MM.1S (cell line): ENCODE measurements around the gene SMR3B.

Experiments used
- DNase-seq: peaks from one replicate; pipeline ENCODE4 v3.0.0-alpha.2; 2015
- H2AFZ ChIP-seq: fragments of 300-600 bp; sonication (generic); 2 replicates; pipeline ENCODE4 v1.6.0; 2016; ENCODE audit warnings: antibody characterized with exemption, low read length
- H3F3A ChIP-seq: fragments of 300-600 bp; sonication (generic); 2 replicates; pipeline ENCODE4 v1.6.1; 2016; ENCODE audit warnings: mild to moderate bottlenecking, antibody characterized with exemption, low read length, moderate library complexity, mixed read lengths; ENCODE audit not compliant: insufficient read depth
- H3K27ac ChIP-seq: fragments of 300-600 bp; sonication (generic); 2 replicates; pipeline ENCODE4 v1.5.1; 2016; ENCODE audit warnings: mild to moderate bottlenecking, low read length
- H3K27me3 ChIP-seq: fragments of 300-600 bp; sonication (generic); replicated peaks from 2 replicates; pipeline ENCODE4 v1.6.0; 2016; ENCODE audit warnings: low read length; ENCODE audit not compliant: insufficient read depth
- H3K36me3 ChIP-seq: fragments of 300-600 bp; sonication (generic); replicated peaks from 2 replicates; pipeline ENCODE4 v1.6.1; 2016; ENCODE audit warnings: mild to moderate bottlenecking, low read length, mixed read lengths; ENCODE audit not compliant: insufficient read depth
- H3K4me1 ChIP-seq: fragments of 300-600 bp; sonication (generic); 2 replicates; pipeline ENCODE4 v1.6.1; 2016; ENCODE audit warnings: low read length, mixed read lengths
- H3K4me2 ChIP-seq: fragments of 300-600 bp; sonication (generic); 2 replicates; pipeline ENCODE4 v1.6.0; 2016; ENCODE audit warnings: low read depth, low read length
- H3K4me3 ChIP-seq: fragments of 300-600 bp; sonication (generic); 2 replicates; pipeline ENCODE4 v1.5.1; 2016; ENCODE audit warnings: low read length, mixed read lengths
- H3K79me2 ChIP-seq: fragments of 300-600 bp; sonication (generic); 2 replicates; pipeline ENCODE4 v1.6.1; 2016; ENCODE audit warnings: mixed run types, low read length, mixed read lengths
- H3K9ac ChIP-seq: fragments of 300-600 bp; sonication (generic); 2 replicates; pipeline ENCODE4 v1.6.1; 2016; ENCODE audit warnings: low read length, mixed read lengths
- H3K9me2 ChIP-seq: fragments of 300-600 bp; sonication (generic); replicated peaks from 2 replicates; pipeline ENCODE4 v1.6.1; 2016; ENCODE audit warnings: mild to moderate bottlenecking, low read length, mixed read lengths; ENCODE audit not compliant: insufficient read depth
- H3K9me3 ChIP-seq: fragments of 300-600 bp; sonication (generic); replicated peaks from 2 replicates; pipeline ENCODE4 v1.6.1; 2016; ENCODE audit warnings: mild to moderate bottlenecking, low read length, mixed read lengths; ENCODE audit not compliant: insufficient read depth
- H4K20me1 ChIP-seq: fragments of 300-600 bp; sonication (generic); 2 replicates; pipeline ENCODE4 v1.6.1; 2016; ENCODE audit warnings: mild to moderate bottlenecking, low read length, moderate library complexity, mixed read lengths; ENCODE audit not compliant: insufficient read depth
- EZH2 ChIP-seq: fragments of 300-600 bp; sonication (generic); optimal IDR thresholded peaks from 2 replicates; pipeline ENCODE3; 2017; ENCODE audit warnings: low read depth, mild to moderate bottlenecking, antibody characterized with exemption, low read length, mixed read lengths
- EZH2phosphoT487 ChIP-seq: fragments of 300-600 bp; sonication (generic); IDR thresholded peaks from 2 replicates; pipeline ENCODE4 v1.6.1; 2018; ENCODE audit warnings: antibody characterized with exemption, low read length
- TF ChIP-seq, protein P1 (sequence below): fragments of 300-600 bp; sonication (generic); IDR thresholded peaks from 2 replicates; pipeline ENCODE4 v1.5.1; 2016; ENCODE audit warnings: antibody characterized with exemption, low read length, mixed read lengths

The SMR3B gene

DNA sequence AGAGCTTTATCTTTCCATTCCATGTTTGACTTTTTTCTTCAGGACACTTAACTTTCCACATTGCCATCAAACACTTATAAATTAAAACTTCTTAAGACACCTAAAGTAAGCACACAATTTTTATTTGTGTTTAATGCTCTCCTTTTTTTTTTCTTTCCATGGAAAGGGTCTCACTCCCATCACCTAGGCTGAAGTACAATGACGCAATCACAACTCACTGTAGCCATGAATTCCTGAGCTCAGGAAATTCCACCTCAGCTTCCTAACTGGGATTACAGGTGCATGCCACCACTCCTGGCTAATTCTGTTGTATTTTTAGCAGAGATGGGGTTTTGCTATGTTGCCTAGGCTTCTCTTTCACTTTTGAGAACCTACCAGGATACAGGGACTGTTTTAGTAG lies 15.1 kb upstream of the SMR3B start:
- H2AFZ ChIP-seq: no peak overlapping the region
- no peaks in the 10 kb centered on the region for H3K9me2 ChIP-seq
- no peak for TF ChIP-seq EZH2phosphoT487
- no peak for TF ChIP-seq EZH2
- TF ChIP-seq, protein P1, sequence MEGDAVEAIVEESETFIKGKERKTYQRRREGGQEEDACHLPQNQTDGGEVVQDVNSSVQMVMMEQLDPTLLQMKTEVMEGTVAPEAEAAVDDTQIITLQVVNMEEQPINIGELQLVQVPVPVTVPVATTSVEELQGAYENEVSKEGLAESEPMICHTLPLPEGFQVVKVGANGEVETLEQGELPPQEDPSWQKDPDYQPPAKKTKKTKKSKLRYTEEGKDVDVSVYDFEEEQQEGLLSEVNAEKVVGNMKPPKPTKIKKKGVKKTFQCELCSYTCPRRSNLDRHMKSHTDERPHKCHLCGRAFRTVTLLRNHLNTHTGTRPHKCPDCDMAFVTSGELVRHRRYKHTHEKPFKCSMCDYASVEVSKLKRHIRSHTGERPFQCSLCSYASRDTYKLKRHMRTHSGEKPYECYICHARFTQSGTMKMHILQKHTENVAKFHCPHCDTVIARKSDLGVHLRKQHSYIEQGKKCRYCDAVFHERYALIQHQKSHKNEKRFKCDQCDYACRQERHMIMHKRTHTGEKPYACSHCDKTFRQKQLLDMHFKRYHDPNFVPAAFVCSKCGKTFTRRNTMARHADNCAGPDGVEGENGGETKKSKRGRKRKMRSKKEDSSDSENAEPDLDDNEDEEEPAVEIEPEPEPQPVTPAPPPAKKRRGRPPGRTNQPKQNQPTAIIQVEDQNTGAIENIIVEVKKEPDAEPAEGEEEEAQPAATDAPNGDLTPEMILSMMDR: no peak
- no peak overlapping the region for H3K4me3 ChIP-seq
- no peaks in the 10 kb centered on the region for H3K4me1 ChIP-seq
- no peak overlapping the region for H3K9ac ChIP-seq
- no peaks in the 10 kb centered on the region for H3F3A ChIP-seq
- H3K36me3 ChIP-seq: no peaks in the 10 kb centered on the region
- H3K79me2 ChIP-seq: no peaks in the 10 kb centered on the region
- no peaks in the 10 kb centered on the region for H3K27me3 ChIP-seq
- H4K20me1 ChIP-seq: no peaks in the 10 kb centered on the region
- H3K4me2 ChIP-seq: no peak overlapping the region
- no peak overlapping the region for H3K27ac ChIP-seq
- DNase-seq: no peak
- H3K9me3 ChIP-seq: no peaks in the 10 kb centered on the region

DNA sequence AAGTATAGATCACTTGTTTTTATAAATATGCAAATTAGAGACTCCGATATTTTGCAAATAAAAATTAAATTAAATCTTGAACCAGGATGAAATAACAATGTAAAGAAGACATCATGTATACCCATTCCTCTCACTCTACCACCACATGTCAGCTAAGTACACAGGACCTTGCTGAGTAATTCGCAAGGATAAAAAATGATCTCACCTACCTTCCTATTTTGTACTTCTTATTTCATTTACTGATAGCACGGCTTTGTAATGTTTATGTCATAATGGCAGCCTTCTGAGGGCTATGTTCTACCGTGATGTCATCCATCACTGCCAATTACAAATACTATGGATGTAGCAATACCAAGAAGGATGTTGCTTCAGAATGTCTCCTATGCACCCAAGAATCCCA lies 10.9 kb upstream of the SMR3B start:
- Histone ChIP-seq H3K79me2 (no peaks in the 10 kb centered on the region), H3K36me3 (no peaks in the 10 kb centered on the region), H3K27me3 (no peaks in the 10 kb centered on the region), H3K9me2 (no peaks in the 10 kb centered on the region), H3K4me2 (no peak overlapping the region), H3F3A (no peaks in the 10 kb centered on the region), H2AFZ (no peak overlapping the region), H3K27ac (no peak overlapping the region), H4K20me1 (no peaks in the 10 kb centered on the region), H3K4me1 (no peaks in the 10 kb centered on the region), H3K9ac (no peak overlapping the region), H3K4me3 (no peak overlapping the region), H3K9me3 (no peaks in the 10 kb centered on the region)
- DNase-seq: no peak
- TF ChIP-seq EZH2phosphoT487: no peak
- TF ChIP-seq, protein P1: no peak
- no peak for TF ChIP-seq EZH2

DNA sequence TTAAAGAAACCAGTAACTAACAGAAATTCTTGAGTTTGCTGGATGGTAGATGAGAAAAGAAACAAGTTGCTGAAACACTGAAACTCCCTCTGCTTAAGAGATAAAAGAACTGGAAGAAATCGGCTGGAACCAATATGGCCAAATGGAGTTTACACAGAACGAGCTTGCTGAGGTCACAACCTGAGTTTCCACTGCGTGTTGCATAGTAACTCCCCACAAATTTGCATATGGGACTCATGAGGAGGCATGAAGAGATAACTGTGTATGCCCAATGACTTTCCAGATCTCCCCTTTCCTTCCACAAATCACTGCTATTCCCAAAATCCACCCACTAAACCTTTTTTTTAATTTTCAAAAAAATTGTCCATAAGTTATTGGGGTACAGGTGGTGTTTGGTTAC lies 10.2 kb upstream of the SMR3B start:
- no peak overlapping the region for H3K9ac ChIP-seq
- no peak overlapping the region for H2AFZ ChIP-seq
- H3K9me3 ChIP-seq: no peaks in the 10 kb centered on the region
- no peaks in the 10 kb centered on the region for H4K20me1 ChIP-seq
- H3K4me3 ChIP-seq: no peak overlapping the region
- no peaks in the 10 kb centered on the region for H3K79me2 ChIP-seq
- no peak for DNase-seq
- no peaks in the 10 kb centered on the region for H3K36me3 ChIP-seq
- H3F3A ChIP-seq: no peaks in the 10 kb centered on the region
- H3K9me2 ChIP-seq: no peaks in the 10 kb centered on the region
- no peak overlapping the region for H3K4me2 ChIP-seq
- no peak overlapping the region for H3K27ac ChIP-seq
- no peaks in the 10 kb centered on the region for H3K27me3 ChIP-seq
- no peaks in the 10 kb centered on the region for H3K4me1 ChIP-seq
- TF ChIP-seq EZH2: no peak
- TF ChIP-seq, protein P1: no peak
- TF ChIP-seq EZH2phosphoT487: no peak
